ENCODE data around the gene ELANE.

Gene ELANE

DNA sequence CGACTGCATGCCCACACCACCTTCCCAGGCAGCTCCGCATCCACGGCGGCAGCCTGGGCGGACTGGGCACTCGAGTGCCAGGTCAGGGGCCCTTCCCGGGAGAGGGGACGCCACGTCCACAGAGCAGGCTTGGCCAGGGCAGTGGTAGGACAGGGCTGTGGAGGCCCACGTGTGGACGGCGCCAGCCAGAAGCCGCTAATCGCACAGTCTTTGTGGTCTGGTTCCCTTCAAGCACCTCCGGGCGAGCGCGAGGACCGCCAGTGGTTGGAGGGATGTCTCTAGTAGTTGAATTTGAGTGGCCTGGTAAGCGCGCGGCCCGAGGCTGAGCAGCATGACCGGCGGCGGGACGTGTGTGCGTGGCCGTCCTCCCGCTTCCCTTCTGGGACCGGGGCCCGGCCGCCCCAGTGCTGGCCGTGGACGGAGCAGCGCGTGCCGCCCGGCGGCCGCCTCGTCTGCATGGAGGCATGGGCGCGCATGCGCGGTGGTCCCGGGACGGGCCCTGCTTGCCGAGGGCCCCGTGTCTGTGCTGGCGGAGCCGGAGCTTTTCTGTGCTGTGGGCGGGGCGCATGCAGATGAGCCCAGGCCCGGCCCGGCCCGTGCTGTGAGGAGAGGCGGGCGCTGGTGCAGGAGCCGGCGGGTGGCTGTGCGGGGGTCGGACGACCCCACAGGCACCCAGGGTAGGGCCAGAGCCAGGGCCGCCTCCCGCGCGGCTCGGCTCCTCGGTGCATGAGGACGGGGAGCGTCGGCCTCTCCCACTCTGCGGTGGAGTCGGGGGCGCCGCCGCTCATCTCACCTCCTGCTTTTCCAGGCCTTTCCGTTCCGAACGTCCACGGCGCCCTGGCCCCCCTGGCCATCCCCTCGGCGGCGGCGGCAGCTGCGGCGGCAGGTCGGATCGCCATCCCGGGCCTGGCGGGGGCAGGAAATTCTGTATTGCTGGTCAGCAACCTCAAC is 46.2 kb upstream of the ELANE start:
- DNase-seq (ENCODE audit: low spot score), result peak; percentile 40
- TF ChIP-seq, protein P1, sequence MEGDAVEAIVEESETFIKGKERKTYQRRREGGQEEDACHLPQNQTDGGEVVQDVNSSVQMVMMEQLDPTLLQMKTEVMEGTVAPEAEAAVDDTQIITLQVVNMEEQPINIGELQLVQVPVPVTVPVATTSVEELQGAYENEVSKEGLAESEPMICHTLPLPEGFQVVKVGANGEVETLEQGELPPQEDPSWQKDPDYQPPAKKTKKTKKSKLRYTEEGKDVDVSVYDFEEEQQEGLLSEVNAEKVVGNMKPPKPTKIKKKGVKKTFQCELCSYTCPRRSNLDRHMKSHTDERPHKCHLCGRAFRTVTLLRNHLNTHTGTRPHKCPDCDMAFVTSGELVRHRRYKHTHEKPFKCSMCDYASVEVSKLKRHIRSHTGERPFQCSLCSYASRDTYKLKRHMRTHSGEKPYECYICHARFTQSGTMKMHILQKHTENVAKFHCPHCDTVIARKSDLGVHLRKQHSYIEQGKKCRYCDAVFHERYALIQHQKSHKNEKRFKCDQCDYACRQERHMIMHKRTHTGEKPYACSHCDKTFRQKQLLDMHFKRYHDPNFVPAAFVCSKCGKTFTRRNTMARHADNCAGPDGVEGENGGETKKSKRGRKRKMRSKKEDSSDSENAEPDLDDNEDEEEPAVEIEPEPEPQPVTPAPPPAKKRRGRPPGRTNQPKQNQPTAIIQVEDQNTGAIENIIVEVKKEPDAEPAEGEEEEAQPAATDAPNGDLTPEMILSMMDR (IDR thresholded peaks at IDR 0.05; ENCODE audit: extremely low read depth, missing control alignments), result no peak

DNA sequence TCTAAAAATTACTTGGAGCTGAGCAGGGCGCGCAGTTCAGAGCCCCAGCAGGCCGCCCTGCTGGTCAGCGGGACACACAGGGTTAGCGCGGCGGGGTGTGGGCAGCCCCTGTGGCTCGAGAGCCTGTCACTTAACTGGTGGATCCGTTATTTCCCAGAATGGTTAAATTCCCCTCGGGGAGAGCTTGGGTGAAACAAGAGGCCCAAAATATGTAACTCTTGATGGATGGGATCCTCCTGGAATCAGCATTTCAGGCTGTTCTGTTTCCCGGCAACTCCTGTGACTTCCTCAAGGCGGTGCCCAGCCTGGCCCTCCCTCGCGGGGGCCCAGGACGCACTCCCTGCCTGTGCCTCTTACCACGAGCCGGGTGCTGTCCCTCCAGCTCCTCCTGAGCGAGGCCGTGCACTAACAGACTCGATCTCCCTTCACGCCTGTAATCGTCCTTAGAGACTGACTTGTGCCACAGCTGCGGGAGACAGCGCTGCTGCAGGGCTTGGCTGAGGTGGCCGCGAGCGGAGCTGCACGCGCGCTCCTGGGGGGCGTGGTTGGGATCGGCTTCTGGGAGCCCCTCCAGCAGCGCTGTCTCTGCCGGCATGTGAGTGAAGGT is 45.2 kb upstream of the ELANE start:
- no peak for DNase-seq (ENCODE audit: low spot score)
- TF ChIP-seq, protein P1 (IDR thresholded peaks at IDR 0.05; ENCODE audit: extremely low read depth, missing control alignments), result no peak

DNA sequence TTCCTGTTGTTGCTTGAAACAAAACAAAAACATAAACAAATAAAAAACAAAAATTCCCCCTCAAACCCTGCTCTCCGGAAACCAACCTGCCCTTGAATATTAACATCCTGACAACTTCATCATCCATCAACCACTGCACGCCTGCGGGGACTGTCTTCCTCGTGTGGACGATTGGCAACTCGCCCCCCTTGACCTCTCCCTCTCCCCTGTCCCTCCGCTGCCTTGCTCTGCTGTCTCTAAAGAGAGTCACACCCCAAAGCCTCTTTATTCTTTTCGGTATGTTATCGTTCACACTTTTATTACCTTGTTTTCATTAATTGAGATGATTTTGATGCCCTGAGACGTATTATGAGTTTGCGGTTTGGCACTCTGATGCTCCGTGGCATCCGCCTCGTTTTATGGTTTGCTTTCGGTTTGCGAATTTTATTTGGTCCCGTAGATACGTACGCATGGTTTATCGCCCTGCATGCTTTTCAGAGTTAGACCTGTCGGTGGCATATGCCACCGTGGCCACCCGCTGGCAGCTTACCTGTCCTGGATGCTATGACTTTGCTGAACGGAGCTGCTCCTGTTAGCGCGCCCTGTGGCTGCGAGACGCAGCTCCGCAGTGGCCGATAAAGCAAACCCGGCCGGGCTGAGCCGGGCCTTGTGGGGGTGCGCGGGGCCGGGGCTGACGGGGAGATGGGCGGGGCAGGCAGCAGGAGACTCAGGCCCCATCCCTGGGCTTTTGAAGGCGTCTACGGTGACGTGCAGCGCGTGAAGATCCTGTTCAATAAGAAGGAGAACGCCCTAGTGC is 44.3 kb upstream of the ELANE start:
- TF ChIP-seq, protein P1 (IDR thresholded peaks at IDR 0.05; ENCODE audit: extremely low read depth, missing control alignments), result no peak
- no peak for DNase-seq (ENCODE audit: low spot score)

DNA sequence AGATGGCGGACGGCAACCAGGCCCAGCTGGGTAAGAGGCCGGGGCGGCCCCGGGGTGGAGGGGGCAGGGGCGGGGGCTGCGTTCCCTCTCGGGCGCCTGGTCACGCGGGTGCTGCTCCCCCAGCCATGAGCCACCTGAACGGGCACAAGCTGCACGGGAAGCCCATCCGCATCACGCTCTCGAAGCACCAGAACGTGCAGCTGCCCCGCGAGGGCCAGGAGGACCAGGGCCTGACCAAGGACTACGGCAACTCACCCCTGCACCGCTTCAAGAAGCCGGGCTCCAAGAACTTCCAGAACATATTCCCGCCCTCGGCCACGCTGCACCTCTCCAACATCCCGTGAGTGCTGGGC is 43.7 kb upstream of the ELANE start:
- DNase-seq (ENCODE audit: low spot score), result no peak
- TF ChIP-seq, protein P1 (IDR thresholded peaks at IDR 0.05; ENCODE audit: extremely low read depth, missing control alignments), result no peak

DNA sequence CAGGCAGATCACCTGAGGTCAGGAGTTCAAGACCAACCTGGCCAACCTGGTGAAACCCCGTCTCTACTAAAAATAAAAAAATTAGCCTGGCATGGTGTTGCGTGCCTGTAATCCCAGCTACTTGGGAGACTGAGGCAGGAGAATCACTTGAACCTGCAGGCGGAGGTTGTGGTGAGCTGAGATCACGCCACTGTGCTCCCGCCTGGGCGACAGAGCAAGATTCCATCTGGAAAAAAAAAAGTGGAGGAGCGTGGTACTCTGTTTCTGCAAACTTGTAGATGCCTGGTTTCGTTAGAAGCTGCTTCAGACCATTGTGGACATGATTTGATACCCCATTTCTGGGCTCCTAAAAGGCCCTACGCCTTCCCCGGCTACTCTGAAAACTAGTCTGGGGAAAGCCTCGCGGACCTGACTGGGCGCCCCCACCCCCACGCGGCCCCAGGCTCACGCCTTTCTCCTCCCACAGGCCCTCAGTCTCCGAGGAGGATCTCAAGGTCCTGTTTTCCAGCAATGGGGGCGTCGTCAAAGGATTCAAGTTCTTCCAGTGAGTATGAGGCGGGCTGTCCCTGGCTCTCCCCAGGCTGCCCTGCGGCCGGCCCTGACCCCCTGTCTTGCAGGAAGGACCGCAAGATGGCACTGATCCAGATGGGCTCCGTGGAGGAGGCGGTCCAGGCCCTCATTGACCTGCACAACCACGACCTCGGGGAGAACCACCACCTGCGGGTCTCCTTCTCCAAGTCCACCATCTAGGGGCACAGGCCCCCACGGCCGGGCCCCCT is 41.8 kb upstream of the ELANE start:
- TF ChIP-seq, protein P1 (IDR thresholded peaks at IDR 0.05; ENCODE audit: extremely low read depth, missing control alignments), result no peak
- peak; percentile 27 for DNase-seq (ENCODE audit: low spot score)

DNA sequence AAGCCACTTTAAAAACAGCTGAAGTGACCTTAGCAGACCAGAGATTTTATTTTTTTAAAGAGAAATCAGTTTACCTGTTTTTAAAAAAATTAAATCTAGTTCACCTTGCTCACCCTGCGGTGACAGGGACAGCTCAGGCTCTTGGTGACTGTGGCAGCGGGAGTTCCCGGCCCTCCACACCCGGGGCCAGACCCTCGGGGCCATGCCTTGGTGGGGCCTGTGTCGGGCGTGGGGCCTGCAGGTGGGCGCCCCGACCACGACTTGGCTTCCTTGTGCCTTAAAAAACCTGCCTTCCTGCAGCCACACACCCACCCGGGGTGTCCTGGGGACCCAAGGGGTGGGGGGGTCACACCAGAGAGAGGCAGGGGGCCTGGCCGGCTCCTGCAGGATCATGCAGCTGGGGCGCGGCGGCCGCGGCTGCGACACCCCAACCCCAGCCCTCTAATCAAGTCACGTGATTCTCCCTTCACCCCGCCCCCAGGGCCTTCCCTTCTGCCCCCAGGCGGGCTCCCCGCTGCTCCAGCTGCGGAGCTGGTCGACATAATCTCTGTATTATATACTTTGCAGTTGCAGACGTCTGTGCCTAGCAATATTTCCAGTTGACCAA is 41.1 kb upstream of the ELANE start:
- TF ChIP-seq, protein P1 (IDR thresholded peaks at IDR 0.05; ENCODE audit: extremely low read depth, missing control alignments), result no peak
- peak; percentile 27 for DNase-seq (ENCODE audit: low spot score)

Data from GM20000 (cell line).